Hematopoietic multipotent progenitor cell treated with erythropoietin and hydrocortisone succinate and interleukin-3 and kit ligand, for 17 days (in vitro differentiated cells): ENCODE results near the gene CACNA2D4.

Experiments
- DNase-seq: peaks from one replicate; pipeline ENCODE4 v3.0.0-alpha.2; 2015; ENCODE audit warnings: low spot score

CACNA2D4 gene

DNA sequence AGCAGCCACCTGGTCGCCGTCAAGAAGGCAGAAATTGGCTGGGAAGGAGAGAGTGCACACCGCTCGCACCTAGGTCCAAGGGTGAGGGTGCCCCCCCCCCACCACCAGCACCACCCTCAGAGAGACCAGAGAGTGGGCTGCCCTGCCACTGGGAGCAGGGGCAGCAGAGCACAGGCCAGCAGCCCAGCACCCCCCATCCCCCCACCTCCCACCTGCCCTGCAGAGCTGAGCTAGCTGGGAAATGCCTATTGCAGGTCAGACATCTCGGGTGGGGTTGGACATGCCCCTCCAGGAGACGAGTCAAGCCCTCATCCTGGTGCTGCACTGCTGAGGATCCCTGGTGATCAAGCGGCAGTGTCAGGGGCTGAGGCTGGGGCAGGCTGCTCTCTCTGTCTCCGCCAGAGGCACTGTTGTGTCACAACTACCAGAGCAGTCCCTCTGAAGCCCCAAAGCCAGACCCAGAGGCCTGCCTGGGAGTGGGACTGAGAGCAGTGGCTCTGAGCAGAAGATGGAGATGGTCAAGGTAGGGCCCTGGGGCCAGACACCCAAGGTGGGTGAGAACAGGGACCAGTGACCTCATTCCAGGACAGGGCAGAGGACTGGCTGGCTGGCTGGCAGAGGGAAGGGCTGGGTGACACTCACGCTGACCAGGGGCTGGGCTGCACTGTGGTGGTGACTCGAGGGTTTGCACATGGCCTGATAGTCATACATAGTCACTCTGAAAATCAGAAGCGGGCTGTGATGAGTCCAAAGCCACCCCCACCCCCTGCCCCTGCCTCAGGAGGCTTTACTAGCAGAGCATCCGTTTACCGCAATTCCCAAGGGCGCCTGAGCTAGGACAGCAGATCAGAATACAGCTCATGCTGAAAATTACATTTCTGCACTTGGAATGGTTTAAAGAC is 117.8 kb downstream of the CACNA2D4 start:
- DNase-seq: no peak

DNA sequence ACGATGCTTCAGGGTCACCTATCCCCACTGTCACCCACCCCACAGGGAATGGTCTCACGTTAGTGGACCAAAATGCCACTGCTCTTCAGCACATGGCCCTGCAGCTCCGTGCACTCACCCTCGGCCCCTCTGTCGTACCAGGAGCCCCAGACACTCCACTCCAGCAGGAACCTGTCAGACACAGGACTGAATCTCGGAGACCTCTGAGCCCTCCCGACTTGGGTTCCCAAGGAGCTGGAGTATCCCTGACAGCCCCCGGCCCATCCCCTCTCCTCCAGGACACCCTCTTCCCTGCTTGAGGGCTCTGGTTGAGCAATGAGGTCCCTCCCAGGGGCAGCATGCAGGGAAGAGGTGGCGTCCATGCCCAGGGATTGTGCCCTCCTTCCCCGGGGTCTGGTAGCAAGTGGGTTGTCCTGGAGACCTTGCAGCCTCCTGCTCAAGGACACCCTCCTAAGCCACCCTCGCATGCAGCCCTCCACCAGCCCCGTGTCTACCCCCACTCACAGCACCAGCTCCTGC is 118.5 kb downstream of the CACNA2D4 start:
- DNase-seq: no peak

DNA sequence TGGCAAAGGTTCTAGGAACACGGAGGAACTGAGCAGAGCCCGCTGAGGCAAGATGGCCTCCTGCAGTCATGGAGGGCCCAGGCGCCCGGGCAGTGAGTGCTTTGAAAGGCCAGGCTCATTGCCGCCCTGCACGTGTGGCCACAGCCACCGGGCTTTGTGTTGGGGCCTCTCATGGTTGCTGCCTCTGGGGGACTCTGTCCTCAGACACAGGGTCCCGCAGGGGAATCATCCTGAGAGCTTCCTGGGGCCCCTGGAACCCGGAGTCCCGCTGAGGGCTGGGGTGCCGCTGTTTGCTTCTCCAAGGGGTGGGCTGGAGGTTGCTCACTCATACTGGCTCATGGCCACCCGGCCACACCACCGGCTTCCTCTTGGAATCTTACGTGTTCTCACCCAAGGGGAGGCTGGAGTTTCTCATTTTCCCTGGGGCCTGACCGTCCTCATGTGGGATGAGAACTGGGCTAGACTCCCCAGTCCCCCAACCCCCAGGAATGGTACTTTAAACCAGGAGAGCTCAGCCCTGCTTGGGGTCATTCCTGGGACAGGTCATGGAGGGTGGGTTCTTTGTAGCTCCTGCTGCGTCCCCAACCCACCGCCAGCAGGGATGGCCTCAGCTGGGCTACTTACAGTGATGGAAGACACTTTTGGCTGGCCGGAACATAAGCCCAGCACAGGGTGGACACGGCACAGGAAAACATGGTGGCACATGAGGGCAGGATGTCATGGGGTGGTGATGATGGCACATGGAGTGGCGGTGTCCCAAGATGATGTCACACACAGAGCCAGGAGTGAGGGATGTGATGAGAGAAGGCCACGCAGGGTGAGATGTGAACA is 119.2 kb downstream of the CACNA2D4 start:
- no peak for DNase-seq

DNA sequence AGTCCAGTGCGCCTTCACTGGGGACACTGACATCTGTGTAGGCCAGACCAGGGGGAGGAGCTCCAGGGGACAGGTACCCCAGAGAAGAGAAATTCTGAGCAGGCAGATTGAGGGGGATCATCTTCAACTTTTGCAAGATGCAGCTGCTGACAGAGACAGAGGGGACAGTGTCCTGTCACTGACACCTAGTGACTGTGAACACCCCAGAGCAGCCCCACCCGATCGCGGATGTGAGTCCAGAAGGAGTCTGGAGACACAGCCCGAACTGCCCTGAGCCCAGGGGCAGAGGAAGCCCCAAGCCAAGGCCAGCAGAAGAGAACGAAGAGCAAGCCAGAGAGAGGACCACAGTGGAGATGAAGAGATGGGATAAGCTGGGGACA is 119.8 kb downstream of the CACNA2D4 start:
- DNase-seq: no peak

DNA sequence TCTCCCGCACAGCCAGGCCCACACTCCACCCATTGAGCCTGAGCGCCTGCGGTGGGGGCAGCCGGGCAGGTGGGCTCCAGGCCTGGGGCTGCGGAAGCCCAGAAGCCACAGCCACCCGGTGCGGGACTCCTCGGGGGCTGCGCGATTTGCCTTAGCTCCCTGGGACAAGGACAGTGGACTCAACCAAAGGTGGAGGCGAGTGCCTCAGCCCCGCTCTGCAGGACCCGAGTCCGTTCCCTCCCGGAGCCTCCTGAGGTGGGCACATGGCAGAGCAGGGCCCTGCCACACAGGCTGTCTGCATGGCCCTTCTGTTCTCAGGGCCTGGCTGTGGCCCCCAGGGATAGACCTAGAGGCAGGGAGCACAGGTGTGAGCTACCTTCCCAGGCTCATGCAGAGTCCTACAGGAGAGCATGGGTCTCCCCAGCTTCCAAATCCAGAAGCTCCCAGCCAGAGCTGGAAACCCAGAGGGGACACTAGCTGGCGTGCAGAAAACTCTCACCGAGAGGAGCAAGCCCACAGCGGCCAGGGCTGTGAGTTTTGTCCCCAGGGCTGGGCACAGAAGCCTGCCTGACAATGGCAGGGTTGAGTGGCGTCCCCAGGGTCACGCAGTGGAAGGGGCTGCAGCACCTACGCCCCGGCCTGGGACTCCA is 120.3 kb downstream of the CACNA2D4 start:
- no peak for DNase-seq

DNA sequence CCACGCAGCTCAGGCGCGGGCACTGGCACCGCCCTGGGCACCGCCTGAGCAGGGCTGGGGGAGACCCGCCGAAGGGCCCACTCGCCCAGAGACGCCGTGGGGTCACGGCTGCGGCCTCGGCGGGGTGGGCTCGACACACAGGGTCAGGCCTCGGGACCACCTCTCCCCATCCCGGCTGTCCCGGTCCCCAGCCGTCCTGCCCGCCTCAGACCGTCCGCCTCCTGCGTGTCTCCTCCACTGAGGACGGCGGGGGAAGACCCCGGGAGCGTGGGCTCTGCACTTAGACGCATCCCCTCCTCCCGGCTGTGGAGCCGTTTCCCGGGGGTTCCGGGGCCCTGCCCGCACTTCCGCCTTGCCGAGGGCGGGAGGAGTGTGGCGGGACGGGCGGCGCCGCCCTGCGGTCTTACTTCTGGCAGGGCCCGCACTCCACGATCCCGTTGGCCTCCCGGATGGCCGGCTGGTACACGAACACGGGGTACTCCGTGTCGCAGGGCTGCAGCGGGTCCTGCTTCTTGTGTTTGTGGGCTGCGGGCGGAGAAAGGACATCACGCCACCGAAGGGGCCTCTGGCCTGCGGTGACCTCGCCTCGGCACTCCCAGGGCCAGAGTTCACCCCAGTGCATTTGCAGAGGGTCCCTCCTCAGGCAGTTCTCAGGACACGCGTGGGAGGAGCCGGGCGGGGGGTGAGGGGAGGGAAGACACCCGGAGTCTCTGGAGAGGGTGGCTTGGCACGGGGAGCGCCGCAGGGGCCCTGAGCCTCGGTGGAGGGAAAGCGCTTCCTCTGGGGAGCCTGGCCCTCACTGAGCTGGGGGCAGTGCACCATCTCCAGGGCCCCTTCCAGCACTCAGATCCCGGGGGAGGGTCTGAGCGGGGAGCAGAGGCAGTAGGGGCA is 121.2 kb downstream of the CACNA2D4 start:
- peak; percentile 50 for DNase-seq

DNA sequence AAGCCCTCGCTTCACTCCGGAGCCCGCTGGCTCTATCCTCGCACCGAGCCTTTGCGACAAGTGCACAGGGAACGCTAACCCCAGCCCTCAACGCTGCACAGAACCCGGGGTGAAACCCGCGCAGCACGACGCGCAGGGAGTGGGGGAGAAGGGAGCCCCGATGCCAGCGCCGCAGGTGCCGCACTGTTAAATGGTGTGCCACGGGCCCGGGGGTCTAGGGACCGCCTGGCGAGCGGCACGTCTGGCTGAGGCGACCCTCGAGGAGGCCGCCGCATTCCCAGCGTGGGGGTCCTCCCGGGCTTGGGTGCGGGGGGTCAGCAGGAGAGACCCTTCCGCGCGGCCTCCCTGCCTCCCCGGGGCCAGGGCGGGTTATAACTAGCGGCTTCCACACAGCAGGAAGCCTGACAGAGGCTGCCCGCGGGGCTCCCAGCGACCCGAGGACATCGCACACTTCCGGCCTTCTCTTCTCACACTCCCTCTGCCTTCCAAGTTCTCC is 121.9 kb downstream of the CACNA2D4 start:
- DNase-seq: no peak

DNA sequence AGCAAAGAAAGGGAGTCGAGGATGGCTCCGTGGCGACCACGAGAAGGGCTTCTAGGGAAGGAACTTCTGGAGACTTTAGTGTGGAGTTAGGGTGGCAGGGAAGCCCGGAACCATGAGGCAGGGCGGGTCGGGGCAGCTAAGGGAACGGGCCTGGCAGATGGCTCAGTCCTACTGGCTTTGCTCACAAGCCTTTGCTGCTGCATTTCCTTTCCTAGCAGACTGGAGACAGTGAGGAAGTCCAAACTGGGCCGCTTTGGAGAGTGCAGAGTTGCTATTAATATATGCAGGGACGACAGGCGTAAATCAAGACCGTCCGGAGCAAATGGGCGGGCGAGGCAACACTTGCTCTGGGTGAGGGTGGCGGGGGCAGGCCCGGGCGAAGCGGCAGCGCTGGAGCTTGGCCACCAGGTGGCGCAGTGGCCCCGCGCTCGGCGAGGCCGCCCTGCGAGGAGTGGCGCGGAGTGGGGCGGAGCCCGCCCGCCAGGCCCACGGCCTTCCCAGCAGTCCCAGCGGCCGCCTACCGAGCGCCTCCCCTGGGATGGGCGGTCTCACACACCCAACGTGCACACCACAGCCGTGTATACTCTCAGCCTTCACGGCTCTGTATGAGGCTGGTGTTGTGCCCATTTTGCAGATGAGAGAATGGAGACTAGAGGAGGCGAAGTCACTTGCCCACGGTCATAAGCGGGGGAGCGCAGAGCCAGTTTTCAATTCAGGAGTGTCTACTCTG is 122.5 kb downstream of the CACNA2D4 start:
- peak; percentile 95 for DNase-seq

DNA sequence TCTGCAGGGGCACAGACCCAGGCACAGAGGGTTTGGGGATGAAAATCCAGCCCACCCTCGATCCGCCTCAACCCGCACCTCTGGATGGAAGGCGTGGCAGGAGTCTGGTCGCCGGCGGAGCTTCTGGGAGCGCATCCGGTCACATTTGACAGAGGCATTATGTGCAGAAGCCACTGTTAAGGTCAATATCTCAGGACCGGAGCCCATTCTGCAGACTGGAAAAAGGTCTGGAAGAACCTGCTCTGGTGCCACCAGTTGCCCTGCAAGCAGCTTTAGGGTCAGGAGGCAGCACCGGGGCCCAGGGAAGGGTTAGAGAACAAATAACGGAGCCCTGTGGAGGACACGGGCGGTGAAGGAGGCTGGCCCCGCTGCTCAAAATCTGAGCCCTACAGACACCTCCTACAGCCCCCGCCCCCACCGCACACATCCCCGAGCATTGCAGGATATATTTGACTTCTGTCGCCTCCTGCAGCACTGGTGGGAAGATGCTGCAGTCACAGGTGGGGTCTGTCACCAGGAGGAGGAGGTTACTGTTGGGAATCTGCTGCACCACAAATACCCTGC is 123.1 kb downstream of the CACNA2D4 start:
- DNase-seq: no peak

DNA sequence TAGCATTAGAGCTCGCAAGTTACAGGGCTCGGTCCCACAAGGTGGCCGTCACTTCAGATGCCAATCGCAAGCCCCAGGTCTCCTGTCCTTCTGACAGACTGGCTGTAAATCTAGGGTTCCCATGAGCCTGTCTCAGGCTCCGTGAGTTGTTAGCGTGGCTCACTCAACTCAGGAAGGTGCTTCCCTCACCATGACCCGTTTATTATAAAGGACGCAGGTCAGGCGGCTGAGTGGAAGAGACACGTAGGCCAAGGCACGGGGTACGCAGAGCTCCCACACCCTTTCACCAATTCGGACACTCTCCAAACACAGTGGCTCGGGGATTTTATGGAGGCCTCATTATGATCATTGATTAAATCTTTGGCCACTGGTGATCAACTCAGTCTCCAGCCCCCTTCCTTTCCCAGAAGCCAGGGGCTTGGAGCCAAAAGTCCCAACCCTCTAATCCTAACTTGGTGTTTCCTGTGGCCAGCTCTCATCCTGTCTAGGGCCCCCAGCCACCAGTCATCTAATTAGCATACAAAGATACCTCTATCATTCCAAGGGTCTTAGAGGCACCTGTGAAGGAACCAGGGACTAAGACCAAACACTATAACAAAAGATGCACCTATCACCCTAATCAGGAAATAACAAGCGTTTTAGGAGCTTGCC is 123.9 kb downstream of the CACNA2D4 start:
- DNase-seq: no peak

DNA sequence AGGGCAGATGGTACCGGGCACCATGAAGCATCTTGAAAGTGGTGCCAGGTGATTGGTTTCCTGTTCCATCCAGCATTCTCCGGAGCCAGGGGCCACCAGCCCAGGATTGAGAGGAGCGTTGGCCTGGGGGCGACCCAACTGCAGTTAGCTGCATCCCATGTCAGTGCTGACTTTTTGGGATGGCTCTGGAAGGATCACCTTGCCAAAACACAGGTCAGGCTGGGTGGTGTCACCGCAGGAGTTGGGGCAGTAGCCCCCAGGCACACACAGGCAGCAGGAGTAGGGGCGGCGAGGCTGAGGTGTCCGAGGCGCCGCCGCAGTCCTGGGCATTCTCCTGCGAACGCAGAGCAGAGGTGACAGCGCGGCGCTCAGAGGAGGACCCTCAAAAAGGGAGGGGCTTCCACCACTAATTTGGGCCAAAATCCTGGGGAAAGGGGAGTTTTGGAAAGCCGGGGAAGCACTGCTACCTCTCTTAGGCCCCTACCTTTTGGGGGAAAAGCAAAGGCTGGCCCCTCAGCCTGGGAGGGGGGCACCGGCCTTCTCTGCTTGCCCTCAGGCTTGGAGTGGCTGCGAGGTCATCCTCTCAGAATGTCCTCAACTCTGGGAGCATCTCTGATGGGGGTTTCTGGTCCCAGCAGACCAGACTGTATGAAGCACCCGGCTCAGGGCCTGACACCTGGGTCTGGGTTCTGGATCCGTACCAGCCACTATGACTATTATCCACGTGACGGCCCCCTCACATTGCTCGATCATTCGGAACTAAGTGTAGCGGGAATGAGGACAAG is 124.8 kb downstream of the CACNA2D4 start:
- no peak for DNase-seq

DNA sequence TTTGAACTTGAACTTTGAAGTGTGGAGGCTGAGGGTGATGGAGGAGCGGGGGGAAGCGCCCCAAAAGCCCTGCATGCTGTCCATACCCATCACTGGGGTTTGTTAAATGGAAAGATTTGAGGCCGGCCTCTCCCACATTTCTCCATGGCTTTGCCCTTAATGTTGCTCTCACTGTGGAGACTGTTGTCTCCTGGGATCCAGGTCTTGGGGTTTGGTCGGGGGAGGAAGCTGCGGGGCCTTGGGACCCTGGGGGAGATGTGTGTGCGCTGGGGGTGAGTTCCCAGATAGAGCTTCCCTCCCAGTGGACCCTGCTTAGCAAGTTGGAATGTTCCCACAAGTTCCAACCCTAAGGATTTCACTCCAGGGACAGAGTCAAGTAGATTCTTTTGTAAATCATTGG is 126.0 kb downstream of the CACNA2D4 start:
- no peak for DNase-seq

DNA sequence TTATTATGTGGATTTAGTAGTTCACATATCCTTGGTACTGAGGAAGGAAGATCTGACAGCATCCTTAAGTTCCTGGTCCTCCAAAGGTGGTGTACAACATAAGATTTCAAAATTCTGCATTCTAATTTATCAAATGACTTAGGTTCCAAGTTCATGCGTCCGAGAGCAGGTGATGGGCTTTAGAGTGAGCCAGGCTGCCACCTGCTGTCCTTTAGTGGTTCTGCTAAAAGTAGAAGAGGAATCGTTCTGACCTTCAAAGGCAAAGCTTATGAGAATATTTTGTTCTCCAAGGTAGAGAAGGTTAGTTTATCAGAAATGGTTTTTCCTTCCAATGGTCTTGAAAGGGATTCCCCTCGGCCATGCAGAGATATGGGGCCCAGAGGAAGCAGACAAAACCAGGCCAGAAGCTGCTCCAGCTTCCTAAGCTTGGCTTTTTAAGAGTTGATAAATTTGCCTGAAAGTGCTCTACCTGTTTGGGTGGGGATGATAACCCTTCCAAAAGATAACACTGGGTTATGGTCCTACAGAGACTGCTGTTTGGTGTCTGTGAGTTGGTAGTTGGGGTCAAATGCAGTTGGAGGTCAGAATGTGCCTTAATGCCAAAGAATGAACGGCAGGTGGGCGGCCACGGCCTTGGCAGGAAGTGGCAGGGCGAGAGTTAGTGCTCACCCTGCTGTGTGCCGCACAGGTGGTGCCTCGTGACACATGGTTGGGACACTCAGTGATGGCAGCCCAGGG is 127.2 kb downstream of the CACNA2D4 start:
- DNase-seq: peak; percentile 83

DNA sequence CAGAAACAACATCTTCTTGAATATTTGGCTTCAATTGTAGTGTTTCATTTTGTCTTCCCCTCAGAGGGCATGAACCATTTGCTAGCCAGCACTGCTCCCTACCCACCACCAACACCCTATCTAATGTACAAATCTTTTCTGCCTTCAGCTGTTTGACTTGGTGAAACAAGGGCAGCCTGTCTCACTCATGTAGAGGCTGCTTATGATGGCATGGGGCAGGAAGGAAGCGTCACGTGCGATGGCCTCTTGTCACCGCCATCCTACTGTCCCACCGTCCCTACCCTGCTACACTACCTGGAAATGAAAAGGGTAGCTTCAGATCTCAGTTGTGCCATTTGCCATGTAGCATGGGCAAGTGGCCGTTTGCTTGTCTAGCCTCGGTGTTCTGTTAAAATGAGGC is 128.0 kb downstream of the CACNA2D4 start:
- DNase-seq: no peak

DNA sequence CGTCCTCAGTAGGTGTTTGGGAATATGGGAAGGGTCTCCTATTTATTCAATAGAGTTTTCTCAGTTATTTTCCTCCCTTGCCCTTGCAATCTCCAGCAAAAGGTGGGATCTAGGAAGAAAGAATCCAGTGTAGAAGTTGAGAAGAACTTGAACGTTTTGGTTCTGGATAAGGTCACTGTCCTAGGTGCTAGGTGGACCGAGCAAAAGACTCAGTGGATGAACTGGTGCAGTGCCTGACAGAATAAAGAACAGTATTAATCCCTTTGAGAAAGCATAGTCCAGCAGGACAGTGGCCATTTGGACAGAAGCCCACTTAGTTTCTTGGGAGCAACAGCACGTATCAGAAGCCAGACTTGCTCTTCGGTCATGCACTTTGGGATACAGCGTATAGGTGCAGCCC is 130.7 kb downstream of the CACNA2D4 start:
- no peak for DNase-seq

DNA sequence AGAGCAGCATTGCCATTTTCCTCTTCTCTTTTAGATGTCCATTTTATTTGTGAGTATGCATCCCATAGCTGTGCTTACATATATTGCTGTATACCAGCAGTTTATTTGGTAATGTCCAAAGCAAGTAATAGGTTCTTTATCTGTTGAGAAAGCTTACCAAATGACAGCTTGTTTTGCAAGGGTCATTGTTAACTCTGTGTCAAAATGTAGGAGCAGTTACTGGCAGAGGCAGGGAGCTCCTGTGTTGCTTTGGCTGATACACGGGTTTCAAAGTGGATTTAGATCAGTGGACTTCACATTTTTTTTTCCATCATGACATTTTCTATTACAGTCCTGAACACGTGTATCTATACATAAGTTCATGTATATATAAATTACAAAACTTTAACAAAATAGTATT is 136.2 kb downstream of the CACNA2D4 start:
- DNase-seq: no peak

DNA sequence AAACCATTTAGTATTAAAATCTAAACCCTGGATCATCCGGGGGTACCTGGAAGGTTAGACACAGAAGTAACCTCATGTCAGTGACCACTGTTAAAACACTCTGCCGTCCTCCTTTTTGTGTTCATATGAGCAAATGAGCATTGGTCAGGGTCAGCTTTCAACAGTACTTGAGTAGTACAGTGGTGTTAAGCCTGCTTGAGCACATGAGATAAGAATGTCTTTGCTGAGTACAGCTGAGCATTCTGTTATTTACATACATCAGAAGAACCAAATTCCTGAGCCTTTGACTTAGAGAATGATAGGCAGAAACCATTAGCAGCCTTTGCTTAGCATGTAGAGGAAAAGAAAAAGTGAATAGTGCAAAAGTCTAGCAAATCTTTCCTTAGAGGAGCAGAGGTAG is 136.7 kb downstream of the CACNA2D4 start:
- no peak for DNase-seq

DNA sequence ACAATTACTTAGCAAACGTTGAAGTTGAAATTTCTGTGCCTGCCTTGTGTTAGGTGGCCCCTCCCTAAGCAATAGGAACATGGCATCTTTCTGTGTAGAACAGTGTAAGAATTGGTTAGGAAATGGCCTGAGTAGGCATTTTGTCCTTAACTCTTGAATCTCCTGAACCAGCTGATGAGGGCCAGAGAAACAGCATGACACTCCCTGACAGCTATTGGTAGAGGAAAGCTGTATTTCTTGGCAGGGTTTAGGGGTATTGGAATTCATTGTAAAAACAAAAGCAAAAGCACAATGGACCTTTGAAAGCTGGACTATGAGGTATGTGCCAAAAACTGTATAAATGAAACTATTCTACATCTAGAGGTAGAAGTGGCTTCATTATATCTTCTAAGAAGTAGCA is 138.7 kb downstream of the CACNA2D4 start:
- no peak for DNase-seq
